Endothelial cell of umbilical vein (primary cell): Measurements from ENCODE around the gene B9D1. TPM values are rescaled to one million over a fixed set of nuclear protein-coding genes. Genes with fewer than 3 reads are reported as not detected.

Source experiments
- BruUV-seq: library from RNA; stranded (reverse); fragments of 400-500 nt; replicated peaks from 2 replicates; lab custom pipeline; 2021; lab: Mats Ljungman, UMichigan
- CTCF ChIA-PET: fragments of 300-600, 350-600 bp; sonication (Branson Sonifier 250); formaldehyde crosslinking; loops from one replicate; lab custom pipeline; 2021; ENCODE audit warnings: antibody characterized with exemption, inconsistent platforms; lab: Charles Lee
- POLR2A ChIA-PET: fragments of 300-600, 350-600 bp; sonication (Branson Sonifier 250); formaldehyde crosslinking; loops from one replicate; lab custom pipeline; 2021; ENCODE audit warnings: antibody characterized with exemption, inconsistent platforms; lab: Charles Lee
- DNase-seq: peaks from one replicate; pipeline ENCODE4 v3.0.0-alpha.2; 2011; ENCODE audit warnings: low read depth, low spot score
- FAIRE-seq: peaks from 2 replicates; lab custom pipeline; 2011; peaks lifted over from hg19 to GRCh38; lab: Jason Lieb, UNC
- H2AFZ ChIP-seq: 2 replicates; pipeline ENCODE4 v1.6.0; 2012; ENCODE audit warnings: low read depth, low read length, control low read depth, inconsistent platforms
- H3K27ac ChIP-seq: 2 replicates; pipeline ENCODE4 v1.5.1; 2011; ENCODE audit warnings: low read depth, mild to moderate bottlenecking, control low read depth, low read length, moderate library complexity; ENCODE audit not compliant: insufficient read depth
- H3K27me3 ChIP-seq, 2 experiments: 2 replicates each; pipeline versions ENCODE4 v1.6.0 to v1.6.1; 2011; ENCODE audit warnings: low read length in 2 of 2, mixed read lengths in 1 of 2; ENCODE audit not compliant: control insufficient read depth in 2 of 2, insufficient read depth in 2 of 2
- H3K36me3 ChIP-seq, 2 experiments: 2 replicates in 1 of 2; 3 replicates in 1 of 2; pipeline ENCODE4 v1.5.1; 2011; ENCODE audit warnings: low read length in 2 of 2, mild to moderate bottlenecking in 1 of 2, moderate library complexity in 1 of 2; ENCODE audit not compliant: control insufficient read depth in 2 of 2, insufficient read depth in 2 of 2; ENCODE audit errors: extremely low read depth in 1 of 2
- H3K4me1 ChIP-seq: 3 replicates; pipeline ENCODE4 v1.5.1; 2011; ENCODE audit warnings: mild to moderate bottlenecking, low read length; ENCODE audit not compliant: control insufficient read depth, insufficient read depth; ENCODE audit errors: extremely low read depth
- H3K4me2 ChIP-seq: 2 replicates; pipeline ENCODE4 v1.6.1; 2011; ENCODE audit warnings: low read length, control low read depth, mixed read lengths; ENCODE audit not compliant: insufficient read depth
- H3K4me3 ChIP-seq, 3 experiments: fragments of 200-600 bp in 1 of 3; sonication (generic), shearing (Covaris generic) in 1 of 3; replicated peaks in 1 of 3; 2 replicates each; pipeline ENCODE4 v1.5.1; 2011 to 2016; ENCODE audit warnings: control low read depth in 3 of 3, low read length in 3 of 3, mild to moderate bottlenecking in 2 of 3, inconsistent platforms in 1 of 3, low read depth in 1 of 3, moderate library complexity in 1 of 3; ENCODE audit not compliant: insufficient read depth in 1 of 3
- H3K79me2 ChIP-seq: 2 replicates; pipeline ENCODE4 v1.6.0; 2012; ENCODE audit warnings: low read length, inconsistent platforms; ENCODE audit not compliant: control insufficient read depth, insufficient read depth
- H3K9ac ChIP-seq: replicated peaks from 2 replicates; pipeline ENCODE3; 2011; ENCODE audit warnings: low read length, control low read depth; ENCODE audit not compliant: insufficient read depth; ENCODE audit errors: extremely low read depth
- H3K9me1 ChIP-seq: replicated peaks from 3 replicates; pipeline ENCODE4 v1.6.0; 2011; ENCODE audit warnings: mild to moderate bottlenecking, low read length; ENCODE audit not compliant: control insufficient read depth, insufficient read depth; ENCODE audit errors: extremely low read depth
- H3K9me3 ChIP-seq: replicated peaks from 2 replicates; pipeline ENCODE4 v1.5.1; 2012; ENCODE audit warnings: low read length, inconsistent platforms; ENCODE audit not compliant: control insufficient read depth, insufficient read depth
- H4K20me1 ChIP-seq: replicated peaks from 2 replicates; pipeline ENCODE3; 2011; ENCODE audit warnings: mild to moderate bottlenecking, low read length; ENCODE audit not compliant: control insufficient read depth, insufficient read depth; ENCODE audit errors: extremely low read depth
- CTCF ChIP-seq, 2 donors: IDR thresholded peaks; 1 replicate in 1 of 2; 2 replicates in 1 of 2; pipeline ENCODE4 v1.5.1; 2011; ENCODE audit warnings: low read length in 2 of 2, mild to moderate bottlenecking in 2 of 2, moderate library complexity in 2 of 2, control low read depth in 1 of 2, inconsistent platforms in 1 of 2, low read depth in 1 of 2; ENCODE audit not compliant: insufficient read depth in 1 of 2; ENCODE audit errors: extremely low read depth in 1 of 2
- EZH2 ChIP-seq: IDR thresholded peaks from 2 replicates; pipeline ENCODE4 v1.6.1; 2012; ENCODE audit warnings: borderline replicate concordance, low read depth, mild to moderate bottlenecking, moderate library complexity, low read length, inconsistent platforms; ENCODE audit not compliant: severe bottlenecking
- FOS ChIP-seq: IDR thresholded peaks from 2 replicates; pipeline ENCODE4 v1.6.1; 2011; ENCODE audit warnings: mild to moderate bottlenecking, low read length, moderate library complexity, borderline replicate concordance; ENCODE audit not compliant: insufficient read depth
- GATA2 ChIP-seq: IDR thresholded peaks from 2 replicates; pipeline ENCODE4 v1.7.0; 2011; ENCODE audit warnings: low read depth, mild to moderate bottlenecking, moderate library complexity, mixed read lengths, low read length; ENCODE audit not compliant: insufficient read length, insufficient read depth
- JUN ChIP-seq: IDR thresholded peaks from 2 replicates; pipeline ENCODE4 v1.6.1; 2011; ENCODE audit warnings: borderline replicate concordance, low read depth; ENCODE audit not compliant: insufficient read length, insufficient read depth
- MAX ChIP-seq: IDR thresholded peaks from 2 replicates; pipeline ENCODE4 v1.6.1; 2011; ENCODE audit not compliant: insufficient read depth, insufficient read length
- MYC ChIP-seq: IDR thresholded peaks from one replicate; pipeline ENCODE4 v1.6.1; 2011; ENCODE audit warnings: mild to moderate bottlenecking, low read depth, low read length
- POLR2A ChIP-seq: IDR thresholded peaks from 2 replicates; pipeline ENCODE4 v1.6.1; 2012; ENCODE audit warnings: low read depth, mild to moderate bottlenecking, control low read depth, low read length
- POLR2AphosphoS5 ChIP-seq: IDR thresholded peaks from 2 replicates; pipeline ENCODE4 v1.6.1; 2012; ENCODE audit warnings: low read depth, mild to moderate bottlenecking, control low read depth, low read length, moderate library complexity; ENCODE audit not compliant: insufficient read depth
- dilution Hi-C: fragments of 300-500 bp; cut with MboI; formaldehyde crosslinking; loops from one replicate; pipeline ENCODE4 v1.15.0; 2019; ENCODE audit warnings: low sequenced_read_pairs; ENCODE audit not compliant: extremely low pct_ligation_motif_present
- intact Hi-C: fragments of 100-400 bp; cut with micrococcal nuclease; formaldehyde crosslinking; loops from one replicate; pipeline ENCODE4 v1.10.0; 2022
- polyA plus RNA-seq, 4 experiments: library from polyadenylated mRNA; depleted of rRNA in 3 of 4; stranded (reverse) in 3 of 4; unstranded in 1 of 4; fragments of >200 nt; gene quantifications; 2 replicates each; pipeline versions ENCODE4 v1.2.1 to v1.2.3, GENCODE V29; 2011 to 2012; ENCODE audit warnings: missing spikeins in 1 of 4
- total RNA-seq: library from RNA; stranded (reverse); gene quantifications from 2 replicates; pipeline ENCODE4 v1.2.3, GENCODE V29; 2021

Gene B9D1
- total and polyA plus RNA-seq, 2 donors (not counting 3 experiments of a cell fraction or from before 2014, with no cell fraction given), result 20.5 to 55.8 TPM

GRCh38 chr17:19336938-19337711, 25.4 kb downstream of the B9D1 start:
- dilution Hi-C loops (no loop called here), intact Hi-C loops (no loop called here)
- Histone ChIP-seq H3K79me2 (no peaks in the 10 kb centered on the region), H3K4me2 (no peak overlapping the region), H3K27me3 (no peaks in the 10 kb centered on the region), H3K9me1 (no peaks in the 10 kb centered on the region), H3K9me3 (no peaks in the 10 kb centered on the region), H3K4me3 (no peak overlapping the region), H3K9ac (no peak overlapping the region), H3K27ac (no peak overlapping the region), H3K36me3 (peaks cover 0 to 3% of the 10 kb centered on the region in 2 experiments), H3K4me1 (no peaks in the 10 kb centered on the region), H4K20me1 (no peaks in the 10 kb centered on the region), H2AFZ (no peak overlapping the region)
- ChIA-PET POLR2A (interaction anchor here (0.9 kb wide), 1 partner anchor 83 kb away, joined by 10 read pairs; no protein-coding TSS in a partner anchor), CTCF (interaction anchor here (0.6 to 2.7 kb wide), 17 partner anchors 8 to 673 kb away, joined by 3 to 25 read pairs (median 4); partner anchors contain the start of genes B9D1 and MAPK7)
- FAIRE-seq, result no peak
- BruUV-seq, result no TSS peak
- TF ChIP-seq EZH2, result no peak
- no peak for TF ChIP-seq CTCF (IDR thresholded peaks at IDR 0.05; ENCODE audit: extremely low read depth in 1 of 2, insufficient read depth in 1 of 2, low read depth in 1 of 2, low read length in 2 of 2)
- TF ChIP-seq GATA2, result no peak
- no peak for TF ChIP-seq FOS
- no peak for TF ChIP-seq MAX
- TF ChIP-seq JUN, result no peak
- TF ChIP-seq MYC, result no peak
- no peak for TF ChIP-seq POLR2A
- TF ChIP-seq POLR2AphosphoS5, result no peak
- no peak for DNase-seq
